ENCODE results near the gene CALM1. TPM values are rescaled to one million over a fixed set of nuclear protein-coding genes. Genes with fewer than 3 reads are reported as not detected.

The CALM1 gene
- total and polyA plus RNA-seq, 2 donors (not counting 3 experiments of a cell fraction or from before 2014, with no cell fraction given): 476 to 731 TPM

DNA sequence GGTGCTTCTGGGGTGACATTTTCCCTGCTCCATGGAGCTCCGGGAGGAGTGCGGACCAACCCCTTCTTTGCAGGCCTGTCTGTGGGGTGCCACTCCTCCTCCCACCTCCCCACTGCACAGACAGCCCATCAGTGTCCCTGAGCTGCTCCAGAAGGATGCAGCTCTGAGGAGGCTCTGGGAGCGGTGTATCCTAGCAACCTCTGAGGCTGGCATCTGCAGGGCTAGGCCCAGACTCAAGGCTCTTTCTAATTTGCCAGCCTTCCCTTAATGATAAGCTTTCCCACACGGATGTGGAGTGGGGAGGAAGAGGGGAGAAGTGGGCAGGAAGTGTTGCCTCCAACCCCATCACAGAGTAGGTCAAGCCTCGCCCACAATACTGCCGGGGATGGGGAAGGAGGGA, 59.7 kb downstream of the CALM1 start:
- no peak overlapping the region for H3K27ac ChIP-seq (ENCODE audit: insufficient read depth, low read depth, low read length)
- TF ChIP-seq, protein P1, sequence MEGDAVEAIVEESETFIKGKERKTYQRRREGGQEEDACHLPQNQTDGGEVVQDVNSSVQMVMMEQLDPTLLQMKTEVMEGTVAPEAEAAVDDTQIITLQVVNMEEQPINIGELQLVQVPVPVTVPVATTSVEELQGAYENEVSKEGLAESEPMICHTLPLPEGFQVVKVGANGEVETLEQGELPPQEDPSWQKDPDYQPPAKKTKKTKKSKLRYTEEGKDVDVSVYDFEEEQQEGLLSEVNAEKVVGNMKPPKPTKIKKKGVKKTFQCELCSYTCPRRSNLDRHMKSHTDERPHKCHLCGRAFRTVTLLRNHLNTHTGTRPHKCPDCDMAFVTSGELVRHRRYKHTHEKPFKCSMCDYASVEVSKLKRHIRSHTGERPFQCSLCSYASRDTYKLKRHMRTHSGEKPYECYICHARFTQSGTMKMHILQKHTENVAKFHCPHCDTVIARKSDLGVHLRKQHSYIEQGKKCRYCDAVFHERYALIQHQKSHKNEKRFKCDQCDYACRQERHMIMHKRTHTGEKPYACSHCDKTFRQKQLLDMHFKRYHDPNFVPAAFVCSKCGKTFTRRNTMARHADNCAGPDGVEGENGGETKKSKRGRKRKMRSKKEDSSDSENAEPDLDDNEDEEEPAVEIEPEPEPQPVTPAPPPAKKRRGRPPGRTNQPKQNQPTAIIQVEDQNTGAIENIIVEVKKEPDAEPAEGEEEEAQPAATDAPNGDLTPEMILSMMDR (IDR thresholded peaks at IDR 0.05; ENCODE audit: extremely low read depth in 1 of 2, insufficient read depth in 1 of 2, low read depth in 1 of 2, low read length in 2 of 2): no peak
- no peak for TF ChIP-seq POLR2A (IDR thresholded peaks at IDR 0.05; ENCODE audit: low read depth, low read length)
- no peak for TF ChIP-seq MYC (IDR thresholded peaks at IDR 0.05; ENCODE audit: low read depth, low read length)
- no peak for TF ChIP-seq EZH2 (IDR thresholded peaks at IDR 0.05; ENCODE audit: borderline replicate concordance, low read depth, low read length, severe bottlenecking)
- TF ChIP-seq, protein P2, sequence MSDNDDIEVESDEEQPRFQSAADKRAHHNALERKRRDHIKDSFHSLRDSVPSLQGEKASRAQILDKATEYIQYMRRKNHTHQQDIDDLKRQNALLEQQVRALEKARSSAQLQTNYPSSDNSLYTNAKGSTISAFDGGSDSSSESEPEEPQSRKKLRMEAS (IDR thresholded peaks at IDR 0.05; ENCODE audit: insufficient read depth, insufficient read length): no peak
- TF ChIP-seq GATA2 (IDR thresholded peaks at IDR 0.05; ENCODE audit: insufficient read depth, insufficient read length, low read depth, low read length): no peak
- no peak for TF ChIP-seq JUN (IDR thresholded peaks at IDR 0.05; ENCODE audit: borderline replicate concordance, insufficient read depth, insufficient read length, low read depth)
- no peak for TF ChIP-seq POLR2AphosphoS5 (IDR thresholded peaks at IDR 0.05; ENCODE audit: insufficient read depth, low read depth, low read length)
- TF ChIP-seq FOS (IDR thresholded peaks at IDR 0.05; ENCODE audit: borderline replicate concordance, insufficient read depth, low read length): no peak
- H3K4me1 ChIP-seq (ENCODE audit: control insufficient read depth, extremely low read depth, insufficient read depth, low read length): peaks cover 3% of the 10 kb centered on the region
- no peaks in the 10 kb centered on the region for H4K20me1 ChIP-seq (replicated peaks; ENCODE audit: control insufficient read depth, extremely low read depth, insufficient read depth, low read length)
- H2AFZ ChIP-seq (ENCODE audit: low read depth, low read length): no peak overlapping the region
- ChIA-PET CTCF (interaction anchor here (2.1 kb wide), 1 partner anchor 57 kb away, joined by 7 read pairs; no protein-coding TSS in a partner anchor), POLR2A (interaction anchor here (0.6 kb wide), 1 partner anchor 16 kb away, joined by 3 read pairs; no protein-coding TSS in a partner anchor)
- no peak overlapping the region for H3K9ac ChIP-seq (replicated peaks; ENCODE audit: extremely low read depth, insufficient read depth, low read length)
- no peaks in the 10 kb centered on the region for H3K79me2 ChIP-seq (ENCODE audit: control insufficient read depth, insufficient read depth, low read length)
- H3K9me3 ChIP-seq (replicated peaks; ENCODE audit: control insufficient read depth, insufficient read depth, low read length): no peaks in the 10 kb centered on the region
- no peak overlapping the region for H3K4me3 ChIP-seq (replicated peaks in 1 of 3; ENCODE audit: insufficient read depth in 1 of 3, low read depth in 1 of 3, low read length in 3 of 3)
- H3K27me3 ChIP-seq (ENCODE audit: control insufficient read depth in 2 of 2, insufficient read depth in 2 of 2, low read length in 2 of 2): peaks cover 0 to 7% of the 10 kb centered on the region in 2 experiments
- FAIRE-seq: no peak
- intact Hi-C loops (cut with micrococcal nuclease) (no loop called here), dilution Hi-C loops (cut with MboI; ENCODE audit: extremely low pct_ligation_motif_present, low sequenced_read_pairs) (no loop called here)
- no peak overlapping the region for H3K4me2 ChIP-seq (ENCODE audit: insufficient read depth, low read length)
- H3K36me3 ChIP-seq (ENCODE audit: control insufficient read depth in 2 of 2, extremely low read depth in 1 of 2, insufficient read depth in 2 of 2, low read length in 2 of 2): no peaks in the 10 kb centered on the region
- BruUV-seq (replicated peaks): no TSS peak
- no peak for DNase-seq (ENCODE audit: low read depth, low spot score)
- no peaks in the 10 kb centered on the region for H3K9me1 ChIP-seq (replicated peaks; ENCODE audit: control insufficient read depth, extremely low read depth, insufficient read depth, low read length)
